Bronchial epithelial cell (primary cell): ENCODE measurements around the gene TFEB. TPM values are rescaled to one million over a fixed set of nuclear protein-coding genes. Genes with fewer than 3 reads are reported as not detected.

Experiments used
- DNase-seq: peaks from one replicate; pipeline ENCODE4 v3.0.0-alpha.2; 2010; ENCODE audit warnings: low read depth
- FAIRE-seq: peaks from 2 replicates; lab custom pipeline; 2011; peaks lifted over from hg19 to GRCh38; lab: Jason Lieb, UNC
- H3K27me3 ChIP-seq: 2 replicates; pipeline ENCODE4 v1.5.1; 2011; ENCODE audit warnings: low read length; ENCODE audit not compliant: control insufficient read depth, insufficient read depth
- H3K36me3 ChIP-seq: 2 replicates; pipeline ENCODE4 v1.5.1; 2011; ENCODE audit warnings: low read length; ENCODE audit not compliant: control insufficient read depth, insufficient read depth
- H3K4me3 ChIP-seq: 2 replicates; pipeline ENCODE4 v1.5.1; 2011; ENCODE audit warnings: mild to moderate bottlenecking, low read depth, low read length, control low read depth
- CTCF ChIP-seq: IDR thresholded peaks from 2 replicates; pipeline ENCODE4 v1.5.1; 2011; ENCODE audit warnings: mild to moderate bottlenecking, moderate library complexity, low read length, control low read depth, inconsistent platforms; ENCODE audit not compliant: insufficient read depth, severe bottlenecking
- total RNA-seq: library from RNA; depleted of rRNA; stranded (reverse); fragments of >200 nt; gene quantifications from 2 replicates; pipeline ENCODE4 v1.2.1, GENCODE V29; 2014

Gene TFEB
- total RNA-seq, 1 donor from 2014 or later, result 6.8 TPM

- H3K36me3 ChIP-seq, result no peaks in the 10 kb centered on the region
- H3K27me3 ChIP-seq, result peaks cover 5% of the 10 kb centered on the region
- no peak for TF ChIP-seq CTCF
- no peak overlapping the region for H3K4me3 ChIP-seq
- no peak for FAIRE-seq
- no peak for DNase-seq
These were observed 68.2 kb downstream of the TFEB start for GRCh38 chr6:41667195-41667594.

- TF ChIP-seq CTCF, result no peak
- H3K36me3 ChIP-seq, result no peaks in the 10 kb centered on the region
- DNase-seq (no peak), FAIRE-seq (no peak)
- H3K4me3 ChIP-seq, result no peak overlapping the region
- peaks cover 8% of the 10 kb centered on the region for H3K27me3 ChIP-seq
These were observed 71.1 kb downstream of the TFEB start for GRCh38 chr6:41664271-41664670.

GRCh38 chr6:41663568-41663967, 71.8 kb downstream of the TFEB start:
- no peak for TF ChIP-seq CTCF
- DNase-seq, result no peak
- Histone ChIP-seq H3K27me3 (peaks cover 8% of the 10 kb centered on the region), H3K36me3 (no peaks in the 10 kb centered on the region), H3K4me3 (no peak overlapping the region)
- FAIRE-seq, result peak; percentile 7

GRCh38 chr6:41659935-41660334, 75.5 kb downstream of the TFEB start:
- Histone ChIP-seq H3K36me3 (no peaks in the 10 kb centered on the region), H3K4me3 (no peak overlapping the region), H3K27me3 (peaks cover 8% of the 10 kb centered on the region)
- no peak for TF ChIP-seq CTCF
- FAIRE-seq (no peak), DNase-seq (no peak)

GRCh38 chr6:41658636-41659035, 76.8 kb downstream of the TFEB start:
- FAIRE-seq, result no peak
- DNase-seq, result no peak
- Histone ChIP-seq H3K27me3 (peaks cover 5% of the 10 kb centered on the region), H3K36me3 (no peaks in the 10 kb centered on the region), H3K4me3 (no peak overlapping the region)
- TF ChIP-seq CTCF, result no peak
